HCT116 (cell line): ENCODE measurements around the gene RAB3C. TPM values are rescaled to one million over a fixed set of nuclear protein-coding genes. Genes with fewer than 3 reads are reported as not detected.
"Not testable (repeated sequence)": the region's sequence is repeated elsewhere in the genome, so short reads cannot be mapped to it uniquely, and the experiment has no call there.

Source experiments
- ATAC-seq: fragments of 200-7000 bp; cut with Tn5 transposase; 2 replicates; pipeline ENCODE4 v1.9.1; 2020; ENCODE audit warnings: mild to moderate bottlenecking, moderate library complexity
- BruUV-seq: library from RNA; stranded (reverse); fragments of 400-500 nt; replicated peaks from 2 replicates; lab custom pipeline; 2021; lab: Mats Ljungman, UMichigan
- CTCF ChIA-PET: fragments of 300-600 bp; sonication (Branson Sonifier 250); formaldehyde crosslinking; loops from one replicate; lab custom pipeline; 2021; ENCODE audit warnings: antibody characterized with exemption; lab: Charles Lee
- POLR2A ChIA-PET: fragments of 300-600, 350-600 bp; sonication (Branson Sonifier 250); formaldehyde crosslinking; loops from one replicate; lab custom pipeline; 2021; ENCODE audit warnings: antibody characterized with exemption; lab: Charles Lee
- RAD21 ChIA-PET, 2 experiments: fragments of 300-600 bp; sonication (Branson Sonifier 250); formaldehyde crosslinking; loops; one replicate each; lab custom pipeline; 2023; ENCODE audit warnings: low total read pairs in 2 of 2; ENCODE audit not compliant: uncharacterized antibody in 2 of 2, unreplicated experiment in 2 of 2, low non-redundant PET in 1 of 2; lab: Charles Lee
- DNase-seq: peaks from one replicate; pipeline ENCODE4 v3.0.0-alpha.2; 2010; ENCODE audit warnings: low read depth, low spot score
- H2AFZ ChIP-seq: fragments of 200-600 bp; shearing (Covaris generic), sonication (generic); 2 replicates; pipeline ENCODE4 v1.6.1; 2017; ENCODE audit warnings: low read depth, mixed run types, mixed read lengths, antibody characterized with exemption, low read length; ENCODE audit not compliant: poor library complexity, severe bottlenecking
- H3K27ac ChIP-seq: 2 replicates; pipeline ENCODE4 v1.5.1; 2012; ENCODE audit warnings: low read depth, low read length
- H3K27me3 ChIP-seq: fragments of 200-600 bp; sonication (generic); 2 replicates; pipeline ENCODE4 v1.6.1; 2016; ENCODE audit warnings: mixed run types, low read length, mixed read lengths; ENCODE audit not compliant: insufficient read depth
- H3K36me3 ChIP-seq, 2 experiments: fragments of 200-500 bp in 1 of 2; fragments of 200-600 bp in 1 of 2; sonication (Bioruptor generic) in 1 of 2; sonication (generic) in 1 of 2; 2 replicates each; pipeline versions ENCODE4 v1.5.1 to v1.6.1; 2014 to 2016; ENCODE audit warnings: low read length in 2 of 2, inconsistent platforms in 1 of 2, mixed read lengths in 1 of 2, mixed run types in 1 of 2; ENCODE audit not compliant: insufficient read depth in 2 of 2, control insufficient read depth in 1 of 2
- H3K4me1 ChIP-seq, 2 experiments: fragments of 200-600 bp in 1 of 2; sonication (generic) in 1 of 2; 2 replicates each; pipeline versions ENCODE4 v1.5.1 to v1.6.1; 2012 to 2017; ENCODE audit warnings: low read length in 2 of 2, inconsistent platforms in 1 of 2, mild to moderate bottlenecking in 1 of 2, mixed read lengths in 1 of 2, mixed run types in 1 of 2, moderate library complexity in 1 of 2; ENCODE audit not compliant: insufficient read depth in 2 of 2, control insufficient read depth in 1 of 2
- H3K4me2 ChIP-seq: fragments of 200-600 bp; sonication (generic); 2 replicates; pipeline ENCODE4 v1.6.1; 2017; ENCODE audit warnings: mixed run types, low read length, mixed read lengths
- H3K4me3 ChIP-seq, 2 experiments: fragments of 200-600 bp in 1 of 2; sonication (generic) in 1 of 2; replicated peaks in 1 of 2; 2 replicates each; pipeline ENCODE4 v1.5.1; 2011 to 2016; ENCODE audit warnings: low read length in 2 of 2, control low read depth in 1 of 2, low read depth in 1 of 2, mild to moderate bottlenecking in 1 of 2, mixed read lengths in 1 of 2, mixed run types in 1 of 2
- H3K79me2 ChIP-seq: fragments of 200-600 bp; sonication (generic); 2 replicates; pipeline ENCODE4 v1.6.1; 2017; ENCODE audit warnings: mild to moderate bottlenecking, mixed run types, low read length, moderate library complexity, mixed read lengths; ENCODE audit not compliant: insufficient read depth
- H3K9ac ChIP-seq: fragments of 200-600 bp; sonication (generic); 2 replicates; pipeline ENCODE4 v1.6.1; 2016; ENCODE audit warnings: low read length, mixed read lengths
- H3K9me2 ChIP-seq: fragments of 200-600 bp; sonication (generic), shearing (Covaris generic); 2 replicates; pipeline ENCODE4 v1.6.1; 2017; ENCODE audit warnings: mixed run types, mild to moderate bottlenecking, moderate library complexity; ENCODE audit not compliant: insufficient read depth
- H3K9me3 ChIP-seq, 2 experiments: fragments of 200-500 bp in 1 of 2; fragments of 200-600 bp in 1 of 2; sonication (Bioruptor generic) in 1 of 2; sonication (generic) in 1 of 2; 2 replicates each; pipeline ENCODE4 v1.6.1; 2014 to 2017; ENCODE audit warnings: low read length in 2 of 2, mixed read lengths in 2 of 2, inconsistent platforms in 1 of 2, low read depth in 1 of 2, mild to moderate bottlenecking in 1 of 2, mixed run types in 1 of 2, moderate library complexity in 1 of 2; ENCODE audit not compliant: control insufficient read depth in 1 of 2, insufficient read depth in 1 of 2
- H4K20me1 ChIP-seq: fragments of 200-600 bp; sonication (generic), shearing (Covaris generic); 2 replicates; pipeline ENCODE4 v1.6.1; 2017; ENCODE audit warnings: mixed run types, mild to moderate bottlenecking, moderate library complexity; ENCODE audit not compliant: insufficient read depth
- EGR1 ChIP-seq: IDR thresholded peaks from 2 replicates; pipeline ENCODE4 v1.6.1; 2012; ENCODE audit warnings: low read depth
- ELF1 ChIP-seq: IDR thresholded peaks from 2 replicates; pipeline ENCODE4 v1.6.1; 2012; ENCODE audit warnings: low read depth, borderline replicate concordance
- EZH2 ChIP-seq: fragments of 200-600 bp; sonication (generic); IDR thresholded peaks from 2 replicates; pipeline ENCODE4 v1.6.1; 2017; ENCODE audit warnings: antibody characterized with exemption, mixed run types
- EZH2phosphoT487 ChIP-seq: fragments of 200-600 bp; IDR thresholded peaks from 2 replicates; pipeline ENCODE4 v1.6.1; 2018; ENCODE audit warnings: antibody characterized with exemption, borderline replicate concordance
- FOSL1 ChIP-seq: IDR thresholded peaks from 2 replicates; pipeline ENCODE4 v1.6.1; 2012; ENCODE audit warnings: low read depth
- POLR2A ChIP-seq: IDR thresholded peaks from 2 replicates; pipeline ENCODE4 v1.7.0; 2011; ENCODE audit warnings: borderline replicate concordance; ENCODE audit not compliant: insufficient read depth, insufficient read length; ENCODE audit errors: extremely low read depth
- POLR2AphosphoS5 ChIP-seq: IDR thresholded peaks from 2 replicates; pipeline ENCODE4 v1.6.1; 2011; ENCODE audit warnings: mild to moderate bottlenecking, low read depth, low read length, moderate library complexity
- RAD21 ChIP-seq: IDR thresholded peaks from 2 replicates; pipeline ENCODE4 v1.6.1; 2012; ENCODE audit warnings: low read depth, mild to moderate bottlenecking
- SIN3A ChIP-seq: IDR thresholded peaks from 2 replicates; pipeline ENCODE4 v1.6.1; 2012; ENCODE audit warnings: low read depth
- SP1 ChIP-seq: IDR thresholded peaks from 2 replicates; pipeline ENCODE4 v1.6.1; 2012; ENCODE audit warnings: low read depth
- YY1 ChIP-seq: IDR thresholded peaks from 2 replicates; pipeline ENCODE4 v1.6.1; 2011; ENCODE audit warnings: low read length, low read depth, moderate library complexity, mild to moderate bottlenecking; ENCODE audit not compliant: insufficient replicate concordance; ENCODE audit errors: extremely low read depth
- ZFX ChIP-seq: fragments of 450-650 bp; IDR thresholded peaks from 2 replicates; pipeline ENCODE4 v1.6.1; 2017
- ZNF274 ChIP-seq: fragments of 200-500 bp; sonication (Bioruptor generic); IDR thresholded peaks from 2 replicates; pipeline ENCODE4 v1.6.1; 2014; ENCODE audit warnings: mild to moderate bottlenecking, low read depth, low read length, inconsistent platforms
- intact Hi-C: fragments of 100-400 bp; cut with micrococcal nuclease; formaldehyde crosslinking; loops from 2 replicates; pipeline ENCODE4 v1.10.0; 2022
- total RNA-seq: library from RNA; stranded (reverse); gene quantifications from one replicate; pipeline ENCODE4 v1.2.1, GENCODE V29; 2021; ENCODE audit not compliant: unreplicated experiment
- TF ChIP-seq, protein P1 (sequence below): IDR thresholded peaks from 2 replicates; pipeline ENCODE4 v1.6.1; 2012

Gene RAB3C
- total RNA-seq, 1 experiment from 2014 or later, result not detected

- no peak overlapping the region for H2AFZ ChIP-seq
- no peak overlapping the region for H3K9ac ChIP-seq
- H3K27me3 ChIP-seq, result no peaks in the 10 kb centered on the region
- POLR2A ChIA-PET, result no interaction called here
- DNase-seq (no peak), ATAC-seq (no peak)
- no peaks in the 10 kb centered on the region; a peak in 1 of 4 replicates for H3K4me1 ChIP-seq
- H3K9me3 ChIP-seq, result no peaks in the 10 kb centered on the region
- H3K4me3 ChIP-seq, result no peak overlapping the region
- no peaks in the 10 kb centered on the region for H3K9me2 ChIP-seq
- no peaks in the 10 kb centered on the region for H3K36me3 ChIP-seq
- TF ChIP-seq, protein P1, sequence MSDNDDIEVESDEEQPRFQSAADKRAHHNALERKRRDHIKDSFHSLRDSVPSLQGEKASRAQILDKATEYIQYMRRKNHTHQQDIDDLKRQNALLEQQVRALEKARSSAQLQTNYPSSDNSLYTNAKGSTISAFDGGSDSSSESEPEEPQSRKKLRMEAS, result no peak
- no peak for TF ChIP-seq POLR2A
- TF ChIP-seq FOSL1, result no peak
- CTCF ChIA-PET, result no interaction called here
- RAD21 ChIA-PET, result no interaction called here
- H3K4me2 ChIP-seq, result no peak overlapping the region
- H4K20me1 ChIP-seq, result no peaks in the 10 kb centered on the region
- H3K27ac ChIP-seq, result no peak overlapping the region
- intact Hi-C loops, result no loop called here
- no peaks in the 10 kb centered on the region for H3K79me2 ChIP-seq
- no TSS peak for BruUV-seq
Measured at GRCh38 chr5:58548068-58548467, 34.8 kb upstream of the RAB3C start.

- CTCF ChIA-PET, result no interaction called here
- Histone ChIP-seq H3K36me3 (no peaks in the 10 kb centered on the region), H3K9me3 (no peaks in the 10 kb centered on the region), H3K4me3 (no peak overlapping the region), H3K27me3 (no peaks in the 10 kb centered on the region), H2AFZ (no peak overlapping the region)
- ATAC-seq, result no peak
- no TSS peak for BruUV-seq
- no peak for DNase-seq
- intact Hi-C loops, result no loop called here
- POLR2A ChIA-PET, result no interaction called here
- TF ChIP-seq EZH2, result no peak
- TF ChIP-seq ZNF274, result no peak
- TF ChIP-seq EGR1, result no peak
- TF ChIP-seq RAD21, result no peak
- TF ChIP-seq EZH2phosphoT487, result no peak
- TF ChIP-seq SP1, result no peak
- no peak for TF ChIP-seq POLR2AphosphoS5
- TF ChIP-seq, protein P1, result no peak
- TF ChIP-seq ZFX, result no peak
- no peak for TF ChIP-seq ELF1
- TF ChIP-seq SIN3A, result no peak
- TF ChIP-seq YY1, result no peak
- TF ChIP-seq, all 23 proteins: peak for 0
- Histone ChIP-seq H3K9me2 (no peaks in the 10 kb centered on the region), H4K20me1 (no peaks in the 10 kb centered on the region), H3K4me1 (no peaks in the 10 kb centered on the region), H3K9ac (no peak overlapping the region), H3K79me2 (no peaks in the 10 kb centered on the region), H3K4me2 (no peak overlapping the region), H3K27ac (no peak overlapping the region)
- RAD21 ChIA-PET, result no interaction called here
Measured at GRCh38 chr5:58551492-58551891, 31.4 kb upstream of the RAB3C start.

DNA sequence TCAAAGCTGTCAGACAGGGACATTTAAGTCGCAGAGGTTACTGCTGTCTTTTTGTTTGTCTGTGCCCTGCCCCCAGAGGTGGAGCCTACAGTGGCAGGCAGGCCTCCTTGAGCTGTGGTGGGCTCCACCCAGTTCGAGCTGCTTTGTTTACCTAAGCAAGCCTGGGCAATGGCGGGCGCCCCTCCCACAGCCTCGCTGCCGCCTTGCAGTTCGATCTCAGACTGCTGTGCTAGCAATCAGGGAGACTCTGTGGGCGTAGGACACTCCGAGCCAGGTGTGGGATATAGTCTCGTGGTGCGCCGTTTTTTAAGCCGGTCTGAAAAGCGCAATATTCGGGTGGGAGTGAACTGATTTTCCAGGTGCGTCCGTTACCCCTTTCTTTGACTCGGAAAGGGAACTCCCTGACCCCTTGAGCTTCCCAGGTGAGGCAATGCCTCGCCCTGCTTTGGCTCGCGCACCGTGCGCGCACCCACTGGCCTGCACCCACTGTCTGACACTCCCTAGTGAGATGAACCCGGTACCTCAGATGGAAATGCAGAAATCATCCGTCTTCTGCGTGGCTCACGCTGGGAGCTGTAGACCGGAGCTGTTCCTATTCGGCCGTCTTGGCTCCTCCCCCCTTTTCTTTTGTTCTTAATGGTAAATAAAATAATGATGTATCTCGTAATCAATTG, 25.1 kb upstream of the RAB3C start:
- H3K4me2 ChIP-seq, result peak overlapping the region; percentile 65
- H3K4me1 ChIP-seq, H4K20me1 ChIP-seq, ATAC-seq, H3K27ac ChIP-seq, BruUV-seq, H3K79me2 ChIP-seq, H3K36me3 ChIP-seq, H3K9me3 ChIP-seq, intact Hi-C loops, H3K27me3 ChIP-seq, CTCF ChIA-PET, RAD21 ChIA-PET, H3K9me2 ChIP-seq, H3K9ac ChIP-seq: not testable (repeated sequence)
- POLR2A ChIA-PET, result interaction anchor here (1.1 kb wide), 1 partner anchor 9 kb away, joined by 3 read pairs; no protein-coding TSS in a partner anchor
- peak overlapping the region; percentile 41 to 53 for H3K4me3 ChIP-seq
- peak; percentile 4 for DNase-seq
- H2AFZ ChIP-seq, result peak overlapping the region; percentile 66
